HepG2 (cell line): ENCODE data around the gene UBE2M. TPM values are rescaled to one million over a fixed set of nuclear protein-coding genes. Genes with fewer than 3 reads are reported as not detected.
A peak's percentile ranks its signal among the peaks of the same experiment; 100 is the strongest.

Experiments
- ATAC-seq: fragments of 200-7000 bp; cut with Tn5 transposase; 3 replicates; pipeline ENCODE4 v1.9.1; 2020; ENCODE audit warnings: mild to moderate bottlenecking, moderate library complexity
- BruUV-seq: library from RNA; stranded (reverse); fragments of 400-500 nt; replicated peaks from 2 replicates; lab custom pipeline; 2021; lab: Mats Ljungman, UMichigan
- CTCF ChIA-PET: fragments of 300-600 bp; formaldehyde crosslinking; extraction: SDS; loops from one replicate; lab custom pipeline; 2021; ENCODE audit warnings: low total read pairs, inconsistent platforms, low intra/inter-chr PET ratio; lab: Yijun Ruan, JAX
- POLR2A ChIA-PET: fragments of 350-600 bp; sonication (Branson Sonifier 250); formaldehyde crosslinking; loops from one replicate; lab custom pipeline; 2020; ENCODE audit warnings: antibody characterized with exemption, inconsistent platforms; lab: Yijun Ruan, JAX
- DNase-seq: peaks from one replicate; pipeline ENCODE4 v3.0.0-alpha.2; 2015; ENCODE audit warnings: low spot score
- FAIRE-seq: peaks from 3 replicates; lab custom pipeline; 2011; peaks lifted over from hg19 to GRCh38; lab: Jason Lieb, UNC
- H2AFZ ChIP-seq: one replicate; pipeline ENCODE4 v1.6.1; 2011; ENCODE audit warnings: low read length, inconsistent platforms
- H3K27ac ChIP-seq: fragments of 300-600 bp; 3 replicates; pipeline ENCODE4 v1.8.0; 2011; ENCODE audit warnings: mixed run types, mild to moderate bottlenecking, mixed read lengths, low read length, inconsistent platforms; ENCODE audit not compliant: insufficient read depth; ENCODE audit errors: extremely low read length
- H3K27me3 ChIP-seq, 2 experiments: fragments of 200-600 bp in 1 of 2; 2 replicates in 1 of 2; 3 replicates in 1 of 2; pipeline versions ENCODE4 v1.6.0 to v1.8.0; 2011; ENCODE audit warnings: low read length in 2 of 2, mild to moderate bottlenecking in 2 of 2, moderate library complexity in 2 of 2, inconsistent platforms in 1 of 2; ENCODE audit not compliant: insufficient read depth in 2 of 2, control insufficient read depth in 1 of 2
- H3K36me3 ChIP-seq, 2 experiments: fragments of 200-600 bp in 1 of 2; replicated peaks in 1 of 2; 2 replicates in 1 of 2; 3 replicates in 1 of 2; pipeline versions ENCODE4 v1.5.1 to v1.8.0; 2011; ENCODE audit warnings: low read length in 2 of 2, inconsistent platforms in 1 of 2; ENCODE audit not compliant: insufficient read depth in 2 of 2, control insufficient read depth in 1 of 2
- H3K4me1 ChIP-seq: 2 replicates; pipeline ENCODE4 v1.5.1; 2012; ENCODE audit warnings: low read length, inconsistent platforms; ENCODE audit not compliant: insufficient read depth
- H3K4me2 ChIP-seq: 2 replicates; pipeline ENCODE4 v1.6.0; 2011; ENCODE audit warnings: low read depth, low read length, inconsistent platforms
- H3K4me3 ChIP-seq, 3 experiments: fragments of 200-600 bp in 1 of 3; sonication (generic), shearing (Covaris generic) in 1 of 3; replicated peaks in 1 of 3; 2 replicates each; pipeline ENCODE4 v1.5.1; 2011 to 2016; ENCODE audit warnings: low read length in 3 of 3, inconsistent platforms in 2 of 3, low read depth in 2 of 3, mild to moderate bottlenecking in 2 of 3, control low read depth in 1 of 3, mixed read lengths in 1 of 3; ENCODE audit not compliant: insufficient read depth in 1 of 3
- H3K79me2 ChIP-seq: one replicate; pipeline ENCODE4 v1.6.1; 2011; ENCODE audit warnings: low read length, inconsistent platforms; ENCODE audit not compliant: insufficient read depth
- H3K9ac ChIP-seq: 2 replicates; pipeline ENCODE4 v1.6.0; 2011; ENCODE audit warnings: mild to moderate bottlenecking, low read depth, low read length, inconsistent platforms; ENCODE audit not compliant: insufficient read depth
- H3K9me3 ChIP-seq: 2 replicates; pipeline ENCODE4 v1.5.1; 2012; ENCODE audit warnings: mild to moderate bottlenecking, low read length
- H4K20me1 ChIP-seq: 2 replicates; pipeline ENCODE4 v1.6.0; 2011; ENCODE audit warnings: inconsistent platforms, mild to moderate bottlenecking, low read length, moderate library complexity; ENCODE audit not compliant: insufficient read depth
- IKZF5 ChIP-seq: IDR thresholded peaks from 2 replicates; pipeline ENCODE4 v1.6.1; 2018; ENCODE audit warnings: missing genetic modification reagents, mild to moderate bottlenecking, missing compliant biosample characterization
- MAFK ChIP-seq, 2 experiments: IDR thresholded peaks in 1 of 2; conservative IDR thresholded peaks in 1 of 2; 2 replicates each; pipeline ENCODE4 v1.6.1; 2011; ENCODE audit warnings: improper control_type of control experiment in 2 of 2, low read length in 2 of 2
- NCOA5 ChIP-seq: sonication (generic); formaldehyde crosslinking; IDR thresholded peaks from 2 replicates; pipeline ENCODE4 v1.4.0; 2020; ENCODE audit warnings: missing genetic modification reagents
- NONO ChIP-seq, 2 experiments: fragments of 450-650 bp in 1 of 2; sonication (generic) in 1 of 2; formaldehyde crosslinking in 1 of 2; IDR thresholded peaks in 1 of 2; conservative IDR thresholded peaks in 1 of 2; 2 replicates each; pipeline versions ENCODE4 v1.6.1 to v1.8.0; 2017 to 2022; ENCODE audit warnings: mild to moderate bottlenecking in 1 of 2, missing genetic modification reagents in 1 of 2, moderate library complexity in 1 of 2
- RCOR2 ChIP-seq: IDR thresholded peaks from 2 replicates; pipeline ENCODE4 v1.6.1; 2016; ENCODE audit warnings: missing biosample characterization, missing genetic modification reagents
- SAP130 ChIP-seq: IDR thresholded peaks from 2 replicates; pipeline ENCODE4 v1.6.1; 2016; ENCODE audit warnings: low read depth
- SNAPC2 ChIP-seq: sonication (generic); formaldehyde crosslinking; IDR thresholded peaks from 2 replicates; pipeline ENCODE4 v1.8.1; 2022; ENCODE audit warnings: mild to moderate bottlenecking, missing genetic modification reagents
- SNAPC4 ChIP-seq: sonication (generic); formaldehyde crosslinking; IDR thresholded peaks from 2 replicates; pipeline ENCODE4 v1.4.0; 2020; ENCODE audit warnings: mild to moderate bottlenecking, missing genetic modification reagents
- ZBTB14 ChIP-seq: sonication (generic); formaldehyde crosslinking; IDR thresholded peaks from 2 replicates; pipeline ENCODE4 v1.4.0; 2020; ENCODE audit warnings: missing genetic modification reagents
- ZBTB37 ChIP-seq: sonication (generic); formaldehyde crosslinking; IDR thresholded peaks from 2 replicates; pipeline ENCODE4 v1.4.0; 2020; ENCODE audit warnings: mild to moderate bottlenecking, missing genetic modification reagents
- ZNF335 ChIP-seq: sonication (generic); formaldehyde crosslinking; IDR thresholded peaks from 2 replicates; pipeline ENCODE4 v1.4.0; 2020; ENCODE audit warnings: missing genetic modification reagents
- ZNF367 ChIP-seq: sonication (generic); formaldehyde crosslinking; IDR thresholded peaks from 2 replicates; pipeline ENCODE4 v1.4.0; 2020; ENCODE audit warnings: missing genetic modification reagents, borderline replicate concordance
- ZNF652 ChIP-seq: IDR thresholded peaks from 2 replicates; pipeline ENCODE4 v1.6.1; 2016; ENCODE audit warnings: low read depth, borderline replicate concordance
- WGBS: methylation state at CpG from one replicate; pipeline ENCODE4 v1.1.6; 2017; ENCODE audit warnings: low lambda C conversion rate; 5-methylcytosine and 5-hydroxymethylcytosine counted together
- in situ Hi-C: cut with HindIII; loops from 2 replicates; pipeline ENCODE4 v1.10.0; 2017; ENCODE audit warnings: low pct_unique_long_range_greater_than_20kb; ENCODE audit not compliant: extremely low pct_ligation_motif_present
- intact Hi-C: fragments of 100-400 bp; cut with micrococcal nuclease; formaldehyde crosslinking; loops from one replicate; pipeline ENCODE4 v1.10.0; 2022; ENCODE audit not compliant: unreplicated experiment
- polyA plus RNA-seq, 8 experiments: library from polyadenylated mRNA; depleted of rRNA in 3 of 8; stranded (reverse) in 7 of 8; unstranded in 1 of 8; fragments of >200 nt; fragmentation: Illumina TruSeq in 4 of 8; extraction: Trizol in 4 of 8; gene quantifications; 2 replicates each; pipeline versions ENCODE4 v1.2.1 to v1.2.3, GENCODE V29; 2011 to 2016; ENCODE audit warnings: low read depth in 4 of 8, missing spikeins in 1 of 8, mixed read lengths in 1 of 8; ENCODE audit not compliant: insufficient read depth in 1 of 8
- total RNA-seq, 5 experiments: library from RNA; depleted of rRNA; stranded (reverse); fragments of >200 nt; fragmentation: Illumina TruSeq; extraction: Trizol; gene quantifications; 2 replicates each; pipeline ENCODE4 v1.2.3, GENCODE V29; 2016; ENCODE audit warnings: low read depth in 1 of 5

UBE2M gene
- total and polyA plus RNA-seq, 2 of the 13 experiments (the other 11 are each of a cell fraction or from before 2014, with no cell fraction given) = 36.2 to 50.3 TPM

GRCh38 chr19:58582985-58583384, 24.6 kb upstream of the UBE2M start (continued):
- TF ChIP-seq ZNF367 (CRISPR knock-in tag) = no peak
- no peak for TF ChIP-seq SNAPC2 (CRISPR knock-in tag)
- TF ChIP-seq ZNF652 (CRISPR knock-in tag) = no peak

GRCh38 chr19:58581227-58582141, 23.1 kb upstream of the UBE2M start:
- Histone ChIP-seq H3K27me3 (no peaks in the 10 kb centered on the region), H2AFZ (no peak overlapping the region), H3K36me3 (peaks cover 5 to 13% of the 10 kb centered on the region in 2 experiments; a peak in 4 of 5 replicates), H3K9me3 (no peaks in the 10 kb centered on the region), H3K27ac (no peak overlapping the region), H3K4me1 (no peaks in the 10 kb centered on the region; the same call in 1 of the 2 replicates), H3K4me3 (no peak overlapping the region), H4K20me1 (no peaks in the 10 kb centered on the region), H3K9ac (no peak overlapping the region), H3K79me2 (no peaks in the 10 kb centered on the region), H3K4me2 (no peak overlapping the region)
- FAIRE-seq = no peak
- intact Hi-C loops = no loop called here
- 98% methylated on average over 48 of the region's 62 CpGs for WGBS
- in situ Hi-C loops = no loop called here
- BruUV-seq = no TSS peak
- ChIA-PET POLR2A (no interaction called here), CTCF (no interaction called here)
- ATAC-seq = peak; percentile 46
- DNase-seq = peak; percentile 16
- TF ChIP-seq RCOR2 (CRISPR knock-in tag) = no peak
- no peak for TF ChIP-seq IKZF5 (CRISPR knock-in tag)
- TF ChIP-seq ZBTB37 (CRISPR knock-in tag) = no peak
- TF ChIP-seq SNAPC4 (CRISPR knock-in tag) = no peak
- peak; percentile 39 to 46; a peak in 1 of 4 replicates for TF ChIP-seq MAFK (conservative IDR thresholded peaks at IDR 0.05 in 1 of 2, IDR thresholded peaks at IDR 0.05 in 1 of 2; ENCODE audit: low read length in 2 of 2)
- TF ChIP-seq NCOA5 (CRISPR knock-in tag) = no peak
- no peak for TF ChIP-seq ZBTB14 (CRISPR knock-in tag)
- no peak for TF ChIP-seq SAP130 (CRISPR knock-in tag)
- TF ChIP-seq NONO (IDR thresholded peaks at IDR 0.05) = no peak
- no peak for TF ChIP-seq NONO (CRISPR knock-in tag; conservative IDR thresholded peaks at IDR 0.05)
- no peak for TF ChIP-seq ZNF335
